GM12872 (cell line): ENCODE results near the gene MAP7.

ENCODE experiments used
- TF ChIP-seq, protein P1 (sequence below): IDR thresholded peaks from 3 replicates; pipeline ENCODE4 v1.5.1; 2011; ENCODE audit warnings: low read depth, mild to moderate bottlenecking, low read length, moderate library complexity; ENCODE audit not compliant: insufficient read depth

Gene MAP7

DNA sequence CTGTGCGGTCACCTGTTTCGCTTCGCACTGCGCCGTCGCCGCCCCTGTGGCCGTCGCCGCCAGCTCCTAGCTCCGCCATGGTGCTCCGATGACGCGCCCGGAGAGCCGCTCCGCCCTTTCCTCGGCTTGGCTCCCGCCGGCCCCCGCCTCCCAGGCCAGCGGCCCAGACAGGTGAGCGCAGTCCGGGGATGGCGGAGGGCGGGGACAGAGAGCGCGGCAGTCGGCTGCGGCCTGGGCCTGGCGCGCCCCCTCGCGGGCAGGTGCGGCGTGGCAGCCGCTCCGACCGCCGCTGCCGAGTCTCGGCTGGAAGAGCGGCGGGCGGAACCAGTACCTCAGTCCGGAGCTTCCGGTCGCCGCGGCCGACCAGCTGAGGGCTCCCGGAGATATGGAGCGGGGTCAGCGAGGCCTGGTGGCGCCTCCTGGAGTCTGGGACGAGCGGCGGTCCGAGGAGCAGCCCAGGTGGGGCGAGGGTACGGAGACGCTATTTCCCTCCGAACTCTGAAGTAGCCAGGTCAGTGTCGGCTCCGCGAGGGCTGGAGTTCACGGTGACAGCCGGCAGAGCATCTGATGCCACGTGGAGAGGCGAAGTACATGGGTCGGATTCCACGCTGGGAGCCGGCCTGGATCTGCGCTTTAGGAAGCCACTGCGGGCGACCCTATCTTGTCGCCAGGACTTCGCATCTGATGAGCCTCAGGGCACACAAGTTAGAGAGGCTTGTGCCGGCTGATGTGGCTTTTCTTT lies at the start of gene MAP7:
MAP7 (minus strand) TSS at position 93 of the 742 bp plus-strand sequence; CDS start at position 79, 14 bp downstream.
- TF ChIP-seq, protein P1, sequence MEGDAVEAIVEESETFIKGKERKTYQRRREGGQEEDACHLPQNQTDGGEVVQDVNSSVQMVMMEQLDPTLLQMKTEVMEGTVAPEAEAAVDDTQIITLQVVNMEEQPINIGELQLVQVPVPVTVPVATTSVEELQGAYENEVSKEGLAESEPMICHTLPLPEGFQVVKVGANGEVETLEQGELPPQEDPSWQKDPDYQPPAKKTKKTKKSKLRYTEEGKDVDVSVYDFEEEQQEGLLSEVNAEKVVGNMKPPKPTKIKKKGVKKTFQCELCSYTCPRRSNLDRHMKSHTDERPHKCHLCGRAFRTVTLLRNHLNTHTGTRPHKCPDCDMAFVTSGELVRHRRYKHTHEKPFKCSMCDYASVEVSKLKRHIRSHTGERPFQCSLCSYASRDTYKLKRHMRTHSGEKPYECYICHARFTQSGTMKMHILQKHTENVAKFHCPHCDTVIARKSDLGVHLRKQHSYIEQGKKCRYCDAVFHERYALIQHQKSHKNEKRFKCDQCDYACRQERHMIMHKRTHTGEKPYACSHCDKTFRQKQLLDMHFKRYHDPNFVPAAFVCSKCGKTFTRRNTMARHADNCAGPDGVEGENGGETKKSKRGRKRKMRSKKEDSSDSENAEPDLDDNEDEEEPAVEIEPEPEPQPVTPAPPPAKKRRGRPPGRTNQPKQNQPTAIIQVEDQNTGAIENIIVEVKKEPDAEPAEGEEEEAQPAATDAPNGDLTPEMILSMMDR: peak; percentile 72

DNA sequence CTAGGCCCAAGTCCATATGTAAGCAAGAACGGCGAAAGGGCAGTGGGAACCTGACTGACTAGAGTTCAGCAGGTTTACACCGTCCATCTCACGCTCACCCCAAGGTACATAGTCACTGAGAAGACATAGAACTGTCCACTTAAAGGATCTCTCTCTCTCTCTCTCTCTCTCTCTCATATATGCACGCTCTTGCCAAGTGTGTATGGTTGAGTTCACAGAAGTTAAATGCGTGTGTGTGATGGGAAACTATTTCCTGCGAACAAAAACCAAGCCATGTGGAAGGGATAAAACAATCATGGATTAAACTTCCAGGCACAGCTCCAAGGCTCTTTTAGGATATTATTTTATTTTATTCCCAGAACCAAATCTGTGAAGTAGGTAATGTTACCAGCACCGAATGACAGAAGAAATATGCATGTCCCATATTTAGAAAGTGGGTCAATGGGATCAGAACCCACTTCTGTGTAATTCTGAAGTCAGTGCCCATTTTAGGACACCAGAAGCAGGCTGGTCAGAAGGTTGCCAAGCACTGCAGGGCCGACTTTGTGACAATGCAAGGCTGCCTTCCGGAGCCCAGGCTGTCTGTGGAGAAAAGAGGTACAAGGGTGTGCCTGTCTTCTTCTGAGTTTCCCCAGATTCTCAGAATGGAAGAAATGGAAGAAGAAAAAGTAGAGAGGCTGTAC lies 49.2 kb upstream of the MAP7 start:
- TF ChIP-seq, protein P1: no peak

DNA sequence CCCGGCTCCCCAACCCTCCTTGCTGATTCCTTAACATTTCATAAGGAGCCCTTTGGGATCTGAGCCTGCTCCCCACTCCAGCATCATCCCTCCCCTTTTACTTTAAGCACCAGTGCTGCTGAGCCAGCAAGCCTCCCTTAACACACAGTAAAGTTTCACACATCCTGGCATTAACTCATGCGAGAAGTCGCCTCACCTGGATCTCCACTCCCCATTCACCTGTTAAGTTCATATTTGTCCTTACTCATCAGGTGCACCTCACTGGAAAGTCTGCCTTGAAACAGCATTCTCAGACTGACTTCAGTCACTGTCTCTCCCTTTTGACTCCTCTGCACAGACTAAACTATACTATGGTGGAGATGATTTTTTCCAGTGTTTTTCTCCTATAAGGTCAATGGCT lies 47.8 kb upstream of the MAP7 start:
- TF ChIP-seq, protein P1: no peak

DNA sequence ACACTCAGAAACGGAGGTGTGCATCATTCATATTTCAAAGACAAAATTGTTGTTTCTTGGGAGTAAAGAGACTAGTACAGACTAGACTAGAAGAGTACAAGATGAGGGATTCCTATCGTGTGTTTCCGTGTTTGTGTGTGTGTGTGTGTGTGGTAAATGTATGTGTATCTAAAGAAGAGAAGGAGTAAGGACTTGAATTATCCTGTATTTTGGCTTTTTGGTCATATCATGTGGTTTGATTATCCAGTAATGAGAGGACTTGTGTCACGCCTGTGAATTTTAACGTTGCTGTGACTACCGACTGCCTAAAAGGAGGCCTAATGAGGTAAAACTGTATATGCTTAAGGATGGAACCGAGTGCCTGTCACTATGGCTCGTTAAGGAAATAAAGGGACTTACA lies 44.4 kb upstream of the MAP7 start:
- TF ChIP-seq, protein P1: no peak

DNA sequence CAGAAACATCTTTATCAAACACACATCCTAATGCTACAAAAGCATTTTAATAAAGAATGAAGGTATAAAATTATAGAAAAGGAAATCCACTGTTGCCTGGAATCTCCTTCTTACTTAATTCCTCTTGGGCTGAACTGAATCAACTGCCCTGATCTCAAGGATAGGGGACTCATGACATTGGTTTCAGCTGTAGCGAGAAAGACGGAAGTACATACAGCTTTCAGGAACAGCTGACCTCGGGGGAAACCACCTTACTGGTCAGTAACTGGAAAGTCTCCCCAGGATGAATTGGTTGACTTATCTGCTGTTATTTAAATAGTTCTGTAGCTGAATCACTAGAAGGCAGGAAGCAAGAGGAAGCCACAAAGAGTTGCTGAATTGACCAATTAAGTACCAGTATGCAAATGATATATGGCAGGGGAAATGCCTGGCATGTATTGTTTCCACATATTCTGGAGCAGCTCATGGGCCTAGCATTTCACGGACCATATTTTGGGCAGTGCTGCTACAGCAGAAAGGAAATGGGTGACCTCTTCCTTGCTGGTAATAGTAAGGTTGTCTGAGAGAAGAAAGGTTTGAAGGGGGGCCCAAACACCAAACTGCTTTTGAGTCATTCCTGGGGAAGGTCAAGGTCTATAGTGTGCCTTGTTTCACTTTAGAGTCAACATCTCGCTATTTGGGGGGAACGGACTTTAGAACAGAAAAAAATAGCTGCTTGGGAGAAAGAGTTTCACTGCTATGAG lies 43.7 kb upstream of the MAP7 start:
- TF ChIP-seq, protein P1: no peak

DNA sequence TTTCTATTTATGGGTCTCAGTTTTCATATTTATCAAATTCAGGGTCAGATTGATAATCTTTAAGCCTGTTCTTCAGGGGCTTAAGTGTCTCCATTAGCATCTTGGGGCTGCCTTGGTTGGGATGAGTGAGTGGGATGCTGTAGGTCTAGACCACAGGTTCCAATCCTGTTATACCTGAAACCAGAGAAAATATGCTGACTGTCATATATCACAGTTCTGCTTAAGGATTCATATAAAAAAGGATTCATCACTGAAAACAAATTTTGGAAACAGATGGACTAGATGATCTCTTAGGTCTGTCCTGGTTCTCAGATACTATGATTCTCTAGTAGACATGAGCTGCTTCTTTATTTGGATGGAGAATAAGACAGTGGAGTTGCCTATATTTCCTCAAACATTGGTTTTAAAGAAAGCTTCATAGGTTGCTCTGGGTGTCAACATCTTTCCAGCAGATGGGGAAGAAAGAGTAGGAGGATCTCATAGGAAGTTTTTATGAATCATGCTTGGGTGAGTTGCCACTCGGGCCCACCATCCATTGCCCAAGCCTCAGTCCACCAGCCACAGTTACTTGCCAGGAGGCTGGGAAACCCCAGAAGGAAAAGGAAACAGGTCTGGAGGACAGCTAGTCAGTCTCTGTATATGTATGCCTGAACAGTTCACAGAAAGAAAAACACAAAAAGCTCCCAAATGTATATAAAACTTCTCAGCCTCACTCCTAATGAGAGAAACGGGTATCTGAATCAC lies 42.9 kb upstream of the MAP7 start:
- TF ChIP-seq, protein P1: no peak
